Superior temporal gyrus (tissue), 1 donor: ENCODE measurements around the gene DNMT3A.

Source experiments
- DNase-seq: peaks from one replicate; pipeline ENCODE4 v3.0.0-alpha.2; 2016; ENCODE audit errors: extremely low spot score

Gene DNMT3A

DNA sequence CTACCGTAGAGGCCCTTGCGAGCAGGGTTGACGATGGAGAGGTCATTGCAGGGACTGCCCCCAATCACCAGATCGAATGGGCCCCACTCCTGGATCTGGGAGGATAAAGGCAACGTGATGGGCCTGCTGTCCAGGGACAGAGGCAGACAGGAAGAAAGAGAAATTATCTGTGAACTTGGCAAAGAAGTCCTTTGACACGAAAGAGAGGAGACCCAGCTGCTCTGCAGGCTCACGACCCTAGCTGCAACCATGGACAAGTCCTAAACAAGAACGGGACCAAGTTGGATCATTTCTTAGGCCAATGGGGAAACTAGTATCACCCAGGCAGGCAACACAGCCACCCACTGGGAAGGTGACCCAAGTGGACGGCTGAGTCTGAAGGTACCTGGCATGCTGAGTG lies 101.1 kb downstream of the DNMT3A start:
- no peak for DNase-seq

- DNase-seq, result no peak
Observed at GRCh38 chr2:25238920-25239319, 102.8 kb downstream of the DNMT3A start.

- no peak for DNase-seq
Observed at GRCh38 chr2:25237764-25238163, 104.0 kb downstream of the DNMT3A start.

- no peak for DNase-seq
Observed at GRCh38 chr2:25236736-25237135, 105.0 kb downstream of the DNMT3A start.

DNA sequence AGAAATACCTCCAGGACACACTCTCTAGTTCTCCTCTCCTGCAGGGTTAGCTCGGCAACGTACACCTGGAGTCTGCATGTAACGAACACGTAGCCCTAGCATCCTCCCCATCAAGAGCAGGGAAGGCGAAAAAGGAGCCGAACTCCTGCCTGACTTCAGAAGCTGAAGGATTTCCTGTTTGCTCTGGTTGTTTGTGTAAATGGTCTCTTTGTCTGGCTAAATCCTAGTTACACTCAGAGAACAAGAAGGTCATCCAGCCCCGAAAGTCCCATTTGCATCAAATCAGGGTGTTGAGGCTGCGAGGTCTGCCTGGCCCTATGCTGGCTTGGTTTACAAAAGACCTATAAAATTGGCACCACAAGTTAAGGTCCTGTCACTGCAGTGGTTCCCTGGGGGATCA lies 107.0 kb downstream of the DNMT3A start:
- peak; percentile 78 for DNase-seq

DNA sequence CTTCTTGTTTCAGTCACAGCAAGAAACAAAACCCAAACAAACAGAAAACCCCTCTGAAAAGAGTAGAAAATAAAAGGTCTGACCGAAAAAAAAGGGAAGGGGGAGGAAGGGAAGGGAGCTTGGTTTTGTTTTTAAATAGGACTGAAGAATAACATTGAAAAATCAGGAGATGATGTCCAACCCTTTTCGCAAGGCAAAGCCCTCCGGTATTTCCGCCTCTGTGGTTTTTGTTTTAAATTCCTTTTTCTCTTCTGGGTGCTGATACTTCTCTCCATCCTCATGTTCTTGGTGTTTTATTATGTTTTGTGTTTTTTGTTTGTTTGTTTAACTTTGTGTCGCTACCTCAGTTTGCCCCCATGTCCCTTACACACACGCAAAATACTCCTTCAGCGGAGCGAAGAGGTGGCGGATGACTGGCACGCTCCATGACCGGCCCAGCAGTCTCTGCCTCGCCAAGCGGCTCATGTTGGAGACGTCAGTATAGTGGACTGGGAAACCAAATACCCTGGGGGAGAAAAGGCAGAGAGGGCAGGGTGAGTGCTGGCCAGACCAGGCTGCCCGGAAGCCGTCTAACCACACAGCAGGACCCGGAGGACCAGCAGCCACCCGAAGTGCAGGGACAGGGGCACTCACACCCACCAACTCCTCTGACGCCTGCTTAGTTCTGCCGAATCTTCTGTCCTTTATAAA lies 107.7 kb downstream of the DNMT3A start:
- no peak for DNase-seq

DNA sequence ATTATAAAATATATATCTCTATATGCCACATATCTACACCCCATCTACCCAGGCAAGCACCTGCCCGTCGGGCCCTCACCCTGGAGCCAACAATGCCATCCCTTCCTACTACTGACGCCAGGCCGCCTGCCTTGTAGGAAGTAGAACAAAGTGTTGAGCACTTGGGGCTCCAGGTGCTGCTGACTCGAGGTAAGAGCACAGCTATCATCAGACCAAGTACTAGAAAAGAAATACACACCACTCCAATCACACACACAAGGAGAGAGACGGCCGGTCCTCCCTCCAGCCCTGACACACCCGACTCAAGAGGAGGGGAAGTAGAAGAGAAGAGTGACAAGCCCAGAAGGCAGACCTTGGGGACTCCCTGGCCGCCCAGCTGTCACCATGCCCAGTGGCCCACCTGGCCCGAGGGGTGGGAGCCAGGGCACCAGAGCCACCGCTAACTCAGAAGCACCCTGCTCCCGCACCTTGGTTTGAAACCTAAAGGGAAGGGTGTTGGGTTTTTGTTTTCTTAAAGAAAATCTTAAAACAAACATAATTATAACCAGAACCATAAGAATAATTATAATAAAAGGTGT lies 109.4 kb downstream of the DNMT3A start:
- DNase-seq, result no peak

DNA sequence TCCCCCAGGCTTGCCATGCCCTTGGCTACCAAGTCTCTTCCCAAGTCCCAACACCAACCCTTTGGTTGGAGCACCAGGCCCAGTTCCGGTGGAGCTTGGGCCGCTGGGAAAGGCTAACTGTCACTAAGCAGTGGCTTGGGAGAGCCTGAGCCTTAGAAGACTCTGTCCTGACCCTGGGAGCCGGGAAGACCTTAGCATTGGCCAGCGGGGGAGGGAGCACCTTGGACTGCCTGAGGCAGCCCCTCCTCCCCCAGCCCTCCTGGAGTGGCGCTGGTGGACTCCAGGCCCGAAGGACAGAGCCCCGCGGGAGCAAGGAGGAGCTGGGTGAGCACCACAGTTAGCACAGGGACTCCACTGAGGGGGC lies 110.8 kb downstream of the DNMT3A start:
- DNase-seq, result no peak

DNA sequence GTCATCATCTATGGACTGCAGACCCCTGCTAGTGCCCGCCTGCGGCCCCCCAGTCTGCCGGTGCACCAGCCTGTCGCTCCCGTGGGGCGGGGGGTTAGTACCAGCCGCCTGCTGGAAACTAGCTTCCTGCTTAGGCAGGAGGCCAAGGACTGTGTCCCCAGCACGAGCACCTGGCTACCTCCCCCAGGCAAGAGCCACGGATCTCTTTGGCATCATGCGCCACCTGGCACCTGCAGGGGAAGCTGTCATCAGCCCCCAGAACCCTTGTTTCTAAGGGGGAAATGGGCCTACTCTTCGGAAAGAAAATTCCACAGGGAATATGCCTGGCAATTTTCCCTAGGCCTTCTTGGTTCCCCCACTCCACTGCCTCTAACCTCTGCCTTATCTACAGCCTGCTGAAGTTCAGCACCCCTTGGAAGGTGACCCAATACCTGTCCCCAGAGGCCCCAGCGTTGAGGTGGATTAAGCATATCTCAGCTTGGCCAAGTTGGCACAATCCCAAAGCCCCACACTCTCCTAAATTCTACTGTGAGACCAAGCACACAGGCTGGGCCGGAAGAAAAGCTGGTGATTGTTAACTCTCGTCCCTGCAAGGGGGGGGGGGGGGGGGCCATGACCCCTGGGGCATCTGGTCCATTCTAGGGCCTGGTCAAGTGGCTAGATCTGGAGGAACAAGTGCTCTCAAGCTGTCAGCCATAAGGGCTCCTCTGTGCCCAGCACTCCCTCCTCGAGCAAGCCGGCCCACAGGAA lies 111.4 kb downstream of the DNMT3A start:
- no peak for DNase-seq

GRCh38 chr2:25229279-25230197 lies 112.2 kb downstream of the DNMT3A start:
- peak; percentile 42 for DNase-seq

DNA sequence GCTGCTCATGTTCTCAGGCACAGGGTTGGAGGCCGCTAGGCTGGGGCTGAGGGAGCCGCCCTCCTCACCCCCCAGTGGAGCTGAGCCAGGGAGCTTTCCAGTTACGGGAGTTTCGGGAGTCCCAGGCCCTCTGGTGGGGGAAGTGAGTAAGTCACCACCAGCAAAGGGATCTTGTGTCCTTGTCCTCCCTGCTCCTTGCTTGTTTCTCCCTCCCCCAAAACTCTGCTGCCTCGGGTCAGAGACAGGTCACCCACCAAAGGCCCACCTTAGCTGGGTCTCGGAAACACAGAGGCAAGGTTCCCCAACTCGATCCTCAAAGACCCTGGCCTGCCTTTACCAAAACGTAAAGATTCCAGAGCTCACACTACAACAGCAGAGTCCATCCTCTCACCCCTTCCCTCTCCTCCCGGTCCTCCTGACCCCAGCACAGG lies 112.9 kb downstream of the DNMT3A start:
- peak; percentile 77 for DNase-seq

GRCh38 chr2:25227576-25227975 lies 114.1 kb downstream of the DNMT3A start:
- no peak for DNase-seq

- no peak for DNase-seq
Observed at GRCh38 chr2:25226827-25227226, 114.9 kb downstream of the DNMT3A start.

DNA sequence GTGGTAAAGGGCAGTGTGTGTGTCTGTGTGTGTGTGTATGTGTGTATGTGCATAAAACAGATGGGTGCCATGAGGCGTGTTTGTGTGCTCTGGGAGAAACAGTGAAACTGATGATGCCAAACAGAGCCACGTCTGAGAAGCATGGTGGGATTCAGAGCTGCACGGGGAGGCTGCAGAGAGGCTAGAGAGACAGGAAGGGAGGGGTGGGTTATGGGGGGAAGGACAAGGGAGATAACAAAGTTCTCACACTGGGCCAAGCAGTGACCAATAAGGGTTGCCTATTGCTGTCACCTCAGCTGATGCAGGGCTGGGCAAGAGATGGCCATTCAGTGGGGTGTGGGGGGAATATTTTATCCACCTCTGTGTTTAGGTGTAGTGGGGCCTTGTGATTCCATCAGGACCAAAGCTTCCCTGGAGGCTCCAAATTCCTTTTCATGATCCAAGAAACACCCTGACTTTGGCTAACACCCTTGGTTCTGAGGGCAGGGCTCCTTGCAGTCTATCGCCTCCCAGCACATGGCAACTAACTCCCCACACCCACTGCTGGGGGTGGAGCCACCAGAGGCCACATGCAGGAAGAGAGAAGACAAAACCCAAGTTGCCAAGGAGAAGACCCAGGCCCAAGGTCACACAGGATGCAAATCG lies 119.1 kb downstream of the DNMT3A start:
- no peak for DNase-seq

GRCh38 chr2:25221579-25221978 lies 120.1 kb downstream of the DNMT3A start:
- DNase-seq, result no peak

- no peak for DNase-seq
Observed at GRCh38 chr2:25220313-25220712, 121.4 kb downstream of the DNMT3A start.

DNA sequence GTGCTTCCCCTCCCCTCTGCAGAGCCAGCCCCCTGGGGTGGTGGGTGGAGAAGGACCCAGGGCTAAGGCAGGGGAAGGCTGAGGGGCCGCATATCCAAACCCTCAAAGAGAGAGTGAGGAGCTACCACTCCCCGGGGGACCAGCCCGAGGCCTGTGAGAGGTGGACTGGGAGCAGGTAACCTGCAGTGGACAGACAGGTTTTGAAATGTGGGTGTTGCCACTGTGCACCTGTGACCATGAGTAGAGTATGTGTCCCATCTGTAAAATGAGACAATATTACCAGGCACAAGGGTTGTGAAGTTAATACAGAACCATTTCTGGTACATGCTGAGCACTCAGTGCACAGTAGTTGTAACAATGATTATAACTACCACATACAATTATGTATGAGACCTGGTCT lies 122.1 kb downstream of the DNMT3A start:
- DNase-seq, result no peak

GRCh38 chr2:25218100-25218499 lies 123.6 kb downstream of the DNMT3A start:
- no peak for DNase-seq

GRCh38 chr2:25215948-25216679 lies 125.6 kb downstream of the DNMT3A start:
- DNase-seq, result no peak

DNA sequence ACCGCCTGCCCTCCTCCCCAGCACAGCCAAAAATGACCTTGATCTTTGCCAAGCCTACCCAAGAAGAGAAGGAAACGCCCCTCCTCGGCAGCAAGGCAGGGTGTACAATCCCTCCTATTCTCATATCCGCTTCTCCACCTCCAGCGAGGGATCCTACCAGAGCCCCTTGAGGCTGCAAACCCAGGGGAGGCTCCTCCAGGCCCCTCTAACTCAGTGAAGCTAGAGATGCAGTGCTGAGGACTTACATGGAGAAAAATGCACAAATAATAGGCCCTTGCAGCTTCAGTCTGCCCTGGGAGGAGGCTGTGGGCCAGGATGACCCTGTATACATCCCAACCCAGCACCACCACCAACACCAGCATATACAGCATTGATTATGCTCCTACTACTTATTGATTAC lies 126.5 kb downstream of the DNMT3A start:
- DNase-seq, result no peak

DNA sequence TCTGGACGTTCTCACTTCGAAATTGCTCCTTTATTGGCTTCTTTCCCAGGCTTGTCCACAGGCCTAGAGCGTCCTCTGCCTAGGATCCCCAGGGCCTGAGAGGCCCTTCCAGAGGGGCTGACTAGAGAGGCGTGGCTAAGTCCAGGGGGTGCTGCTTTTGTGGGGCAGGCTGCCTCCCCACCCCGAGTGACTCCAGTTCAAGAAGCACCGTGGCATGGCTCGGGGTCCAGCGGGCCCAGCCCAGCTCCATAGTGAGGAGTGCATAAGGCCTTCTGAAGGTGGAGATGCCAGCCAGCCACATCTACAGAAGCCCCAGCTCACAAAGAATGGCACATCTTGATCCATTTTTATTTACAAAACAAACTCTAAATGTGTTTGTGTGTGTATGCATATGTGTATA lies 128.5 kb downstream of the DNMT3A start:
- no peak for DNase-seq
